CD4-positive, alpha-beta T cell treated with Interleukin-21 for 1 hour (primary cell): ENCODE results near the gene PLEKHA8.

Source experiments
- DNase-seq: peaks from one replicate; pipeline ENCODE4 v3.0.0-alpha.2; 2020

Gene PLEKHA8

DNA sequence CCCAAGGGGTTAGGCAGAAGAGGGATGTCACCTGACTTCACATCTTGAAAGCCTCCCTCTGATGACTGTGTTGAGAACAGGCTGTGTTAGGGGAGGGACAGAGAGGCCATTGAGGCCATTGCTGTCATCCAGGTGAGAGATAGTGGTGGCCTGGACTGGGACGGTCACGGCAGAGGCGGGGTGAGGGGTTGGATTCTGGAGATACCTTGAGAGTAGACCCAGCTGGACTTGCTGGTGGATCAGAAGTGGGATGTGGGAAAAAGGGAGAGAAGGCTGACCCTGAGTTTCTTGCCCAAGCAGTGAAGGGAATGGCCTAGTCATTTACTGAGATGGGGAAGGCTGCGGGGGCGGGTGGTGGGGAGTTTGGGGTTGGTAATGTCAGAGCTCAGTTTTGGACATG lies 120.2 kb downstream of the PLEKHA8 start:
- DNase-seq: no peak

DNA sequence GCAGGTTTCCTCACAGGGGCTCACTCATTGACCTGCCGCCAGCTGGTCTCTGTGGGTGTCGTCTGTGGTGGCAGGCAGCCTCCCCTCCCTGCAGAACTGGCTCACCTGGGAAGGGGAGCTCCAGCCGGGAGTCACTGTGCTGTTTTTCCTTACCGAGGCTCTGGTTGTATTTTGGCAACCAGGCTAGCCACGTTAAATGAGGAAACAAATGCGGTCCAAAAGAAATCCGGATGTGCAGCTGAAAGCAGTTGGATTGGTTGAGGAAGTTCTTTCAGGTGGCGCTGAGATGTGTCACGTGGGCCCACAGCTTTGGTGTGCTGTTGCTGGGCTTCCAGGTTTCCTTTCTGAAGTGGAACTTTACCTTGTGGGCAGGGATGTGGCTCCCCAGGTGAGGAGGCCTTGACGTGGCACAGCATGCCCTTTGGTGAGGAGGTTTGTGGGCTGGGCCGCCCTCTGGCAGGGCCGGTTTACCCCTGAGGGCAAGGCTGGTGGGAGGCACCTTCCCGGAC lies 120.8 kb downstream of the PLEKHA8 start:
- DNase-seq: peak; percentile 37

- no peak for DNase-seq
These were observed 121.5 kb downstream of the PLEKHA8 start for GRCh38 chr7:30149640-30150272.

DNA sequence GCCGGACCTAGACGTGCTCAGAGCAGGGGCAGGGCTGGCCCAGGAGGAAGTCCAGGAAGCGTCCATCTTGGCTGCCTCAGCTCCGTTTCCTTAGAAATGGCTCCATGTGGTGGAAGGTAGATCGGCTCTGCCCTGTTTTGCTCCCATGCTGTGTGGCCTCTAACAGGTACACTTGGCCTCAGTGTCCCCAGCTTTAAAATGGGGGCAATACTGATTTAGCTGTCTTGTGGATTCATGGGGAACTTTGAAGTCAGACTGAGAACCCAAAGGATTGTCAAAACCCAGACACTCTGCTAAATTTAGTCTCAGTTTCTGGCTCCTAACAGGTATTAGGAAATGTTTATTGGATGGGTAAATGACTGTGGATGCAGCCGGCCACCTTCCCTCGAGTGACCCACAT lies 122.5 kb downstream of the PLEKHA8 start:
- no peak for DNase-seq

DNA sequence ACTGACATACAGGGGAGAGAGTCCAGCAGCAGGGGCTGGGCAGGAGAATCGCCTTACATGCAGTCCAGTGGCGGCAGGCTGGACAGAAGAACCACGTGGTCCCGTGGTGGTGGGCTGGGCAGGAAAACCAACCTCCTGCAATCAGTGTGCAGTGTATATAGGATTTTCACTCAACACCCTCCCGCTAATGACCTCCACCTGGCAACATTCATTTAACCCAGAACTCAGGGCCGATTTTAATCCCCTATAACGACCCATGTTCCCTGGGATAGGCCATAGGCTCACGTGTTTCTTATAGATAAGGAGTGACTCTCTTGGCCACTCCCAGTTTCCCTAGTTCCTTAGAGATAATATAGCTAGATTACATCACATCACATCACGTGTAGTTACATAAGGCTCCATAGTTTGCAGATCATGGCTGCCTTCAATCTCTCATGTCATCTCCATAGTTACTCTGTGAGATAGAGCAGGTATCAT lies 125.9 kb downstream of the PLEKHA8 start:
- no peak for DNase-seq

GRCh38 chr7:30155481-30155880 lies 127.3 kb downstream of the PLEKHA8 start:
- no peak for DNase-seq

DNA sequence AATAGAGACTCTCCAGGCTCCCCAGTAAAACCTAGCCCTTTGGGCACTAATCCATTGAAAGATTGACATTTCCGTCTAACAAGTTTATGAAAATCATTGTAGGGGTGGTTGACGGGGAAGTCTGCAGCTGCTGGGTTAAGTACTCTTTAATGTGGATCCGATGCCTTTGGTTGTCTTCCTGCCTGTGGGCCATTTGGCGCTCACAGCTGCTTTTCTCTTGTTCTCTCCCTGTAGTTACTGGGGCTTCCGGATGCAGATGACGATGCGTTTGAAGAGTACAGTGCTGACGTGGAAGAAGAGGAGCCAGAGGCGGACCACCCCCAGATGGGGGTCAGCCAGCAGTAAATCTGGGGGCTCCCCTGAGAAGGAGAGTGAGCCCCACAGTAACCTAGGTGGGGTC lies 129.0 kb downstream of the PLEKHA8 start:
- DNase-seq: peak; percentile 38

DNA sequence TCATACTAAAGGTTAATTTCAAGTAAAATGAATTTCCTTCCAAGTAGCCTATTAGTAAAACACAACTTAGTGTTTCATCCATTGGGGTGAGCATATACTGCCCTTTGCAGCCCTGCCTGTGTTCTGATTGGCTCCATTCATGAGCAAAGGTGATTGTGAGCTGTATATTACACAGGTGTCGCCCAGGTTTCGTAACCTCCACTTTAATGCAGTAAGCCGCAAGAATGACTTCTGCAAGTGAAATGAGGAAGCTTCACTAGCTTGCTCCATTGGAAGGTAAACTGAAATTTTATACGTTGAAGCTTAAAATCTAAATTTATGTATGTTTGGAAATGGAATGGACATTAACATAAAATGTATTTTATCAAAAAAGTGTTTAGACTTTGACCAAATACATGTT lies 131.0 kb downstream of the PLEKHA8 start:
- no peak for DNase-seq

- DNase-seq: peak; percentile 26
These were observed 131.5 kb downstream of the PLEKHA8 start for GRCh38 chr7:30159698-30160143.

- no peak for DNase-seq
These were observed 132.1 kb downstream of the PLEKHA8 start for GRCh38 chr7:30160329-30160728.

GRCh38 chr7:30162133-30162532 lies 133.9 kb downstream of the PLEKHA8 start:
- no peak for DNase-seq

GRCh38 chr7:30162622-30163124 lies 134.5 kb downstream of the PLEKHA8 start:
- DNase-seq: no peak

DNA sequence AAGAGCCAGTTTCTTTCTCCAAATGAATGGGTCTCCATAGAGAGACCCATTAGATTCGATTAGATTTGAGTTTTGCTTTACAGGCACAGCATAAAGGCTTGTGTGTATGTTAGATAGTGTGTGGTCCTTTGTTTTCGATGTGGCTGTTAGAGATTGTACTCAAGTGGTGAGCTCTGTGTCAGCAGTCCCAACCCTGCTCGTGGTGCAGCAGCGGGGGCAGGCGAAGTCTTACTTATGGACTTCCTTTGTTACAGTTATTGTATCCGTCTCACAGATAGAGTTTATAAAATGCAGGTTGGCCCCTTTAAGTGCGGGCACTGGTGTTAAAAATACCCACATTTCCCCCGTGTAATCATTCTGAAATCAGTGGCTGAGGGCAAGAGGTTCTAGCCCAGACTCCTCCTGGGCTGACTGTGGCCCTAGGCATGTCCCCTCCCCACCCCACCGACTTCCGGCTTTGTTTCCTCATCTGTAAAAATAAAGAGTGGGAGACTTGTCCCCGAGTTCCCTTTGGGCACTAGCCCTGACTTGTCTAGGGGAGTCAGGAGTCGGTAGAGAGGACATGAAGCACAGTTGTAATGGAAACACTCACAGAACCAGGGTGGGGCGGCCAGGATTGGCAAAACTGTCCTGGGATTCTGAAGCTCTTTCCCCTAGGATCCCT lies 135.2 kb downstream of the PLEKHA8 start:
- peak; percentile 50 for DNase-seq

GRCh38 chr7:30164567-30164966 lies 136.4 kb downstream of the PLEKHA8 start:
- DNase-seq: peak; percentile 47

GRCh38 chr7:30165590-30165989 lies 137.4 kb downstream of the PLEKHA8 start:
- no peak for DNase-seq

DNA sequence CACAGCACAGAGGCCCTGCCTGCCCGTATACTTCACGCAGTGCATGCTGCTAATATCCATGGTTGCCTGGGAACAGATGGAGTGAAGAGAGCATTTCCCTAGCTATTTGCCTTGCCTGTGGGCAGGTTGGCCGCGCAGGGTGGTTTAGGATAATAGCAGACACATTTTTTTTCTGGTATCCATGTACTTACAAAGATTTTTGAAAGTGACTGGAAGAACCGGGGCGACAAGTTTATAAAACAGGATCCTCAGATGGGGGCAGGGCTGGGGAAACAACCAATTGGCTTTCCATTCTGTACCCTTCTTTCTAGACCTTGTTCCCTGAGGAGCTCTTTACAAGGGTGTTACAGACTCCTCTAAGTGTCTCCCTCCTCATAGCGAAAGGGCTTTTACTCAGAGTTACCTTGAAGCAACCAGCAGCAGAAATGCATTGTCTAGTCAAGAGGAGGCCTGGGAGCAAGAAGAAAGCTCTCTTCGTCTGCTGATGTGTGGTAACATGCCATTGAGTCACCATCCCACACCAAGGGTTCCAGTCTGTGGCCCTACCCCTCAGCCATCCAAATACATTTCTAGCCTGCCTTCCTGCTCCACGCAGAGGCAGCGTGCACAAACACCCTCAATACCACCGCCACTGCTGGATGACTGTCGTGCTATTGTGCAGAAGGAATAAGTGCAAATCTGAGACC lies 138.1 kb downstream of the PLEKHA8 start:
- no peak for DNase-seq

GRCh38 chr7:30166841-30167235 lies 138.6 kb downstream of the PLEKHA8 start:
- DNase-seq: no peak

DNA sequence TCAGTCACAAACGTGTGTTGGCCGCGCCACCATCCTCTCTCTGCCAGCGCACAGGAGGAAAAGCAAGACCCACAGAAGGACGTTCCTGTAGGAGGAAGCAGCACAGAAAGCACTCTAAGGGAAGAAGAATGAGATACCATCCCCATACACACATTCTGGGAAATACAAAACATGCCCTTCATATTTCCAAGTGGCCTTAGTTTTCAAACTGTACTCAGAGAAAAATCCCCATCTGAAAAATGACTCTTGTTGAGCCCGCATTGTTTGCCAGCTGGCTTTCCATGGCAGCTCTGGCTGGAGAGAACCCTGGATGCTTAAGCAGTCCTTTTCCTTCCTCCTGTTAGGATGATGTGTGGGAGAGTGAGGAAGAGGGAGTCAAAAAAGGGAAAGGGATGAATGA lies 139.7 kb downstream of the PLEKHA8 start:
- no peak for DNase-seq

GRCh38 chr7:30168835-30169573 lies 140.8 kb downstream of the PLEKHA8 start:
- DNase-seq: no peak

- DNase-seq: no peak
These were observed 141.4 kb downstream of the PLEKHA8 start for GRCh38 chr7:30169579-30169978.

DNA sequence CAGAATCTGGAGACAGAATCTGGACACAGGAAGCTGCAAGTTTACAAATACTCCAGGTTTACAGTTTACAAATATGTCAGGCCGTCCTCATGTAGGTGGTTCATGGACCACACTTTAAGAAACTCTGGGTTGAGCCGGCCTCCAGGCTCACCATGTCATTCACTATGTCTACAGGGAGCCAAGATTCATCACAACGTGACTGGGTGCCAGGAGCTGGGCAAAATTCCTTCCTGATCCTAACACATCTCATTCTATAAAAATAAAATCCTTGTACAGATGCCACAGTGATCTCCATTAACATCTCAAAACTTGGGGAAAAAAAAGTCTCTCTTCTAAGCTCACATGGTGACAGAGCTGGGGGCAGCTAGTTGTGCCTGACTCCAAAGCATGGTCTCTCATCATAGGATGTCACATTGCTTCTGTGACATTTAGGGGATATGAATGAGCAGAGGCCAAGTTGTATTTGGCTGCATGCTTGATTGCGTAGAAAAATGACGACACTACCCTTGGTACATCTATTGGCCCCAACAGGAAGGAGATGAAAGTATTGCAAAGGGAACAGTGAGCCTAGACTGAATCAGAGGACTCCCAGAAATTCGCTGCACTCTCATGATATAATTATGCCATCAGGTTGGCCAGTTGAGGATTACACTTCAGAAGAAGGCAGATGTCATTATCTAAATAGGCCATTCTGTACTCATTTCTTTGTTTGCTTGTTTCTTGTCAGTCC lies 142.4 kb downstream of the PLEKHA8 start:
- no peak for DNase-seq

GRCh38 chr7:30171766-30172447 lies 143.7 kb downstream of the PLEKHA8 start:
- no peak for DNase-seq
